ENCODE results near the gene KDM2A.

KDM2A gene

DNA sequence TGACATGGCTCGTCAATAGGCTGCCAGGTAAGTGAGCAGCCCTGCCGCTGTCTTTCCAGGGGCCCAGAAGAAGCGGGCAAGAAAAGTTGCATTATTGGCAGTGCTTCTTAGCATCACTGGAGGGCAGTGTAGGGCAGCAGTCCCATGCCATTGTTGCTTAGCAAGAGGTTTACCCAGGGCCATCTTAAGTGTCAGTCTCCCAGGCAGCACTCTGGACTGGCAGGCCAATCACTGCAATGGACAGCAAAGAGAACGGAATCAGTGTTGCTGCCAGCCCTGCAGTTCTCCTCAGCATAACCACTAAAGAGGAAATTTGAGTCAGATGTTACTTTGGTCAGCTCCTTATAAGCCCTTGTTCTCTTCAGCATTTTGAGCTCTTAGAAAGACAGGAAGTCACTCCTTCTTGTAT lies 133.8 kb downstream of the KDM2A start:
- Histone ChIP-seq H3K27me3 (ENCODE audit: control insufficient read depth in 3 of 3, insufficient read depth in 3 of 3, low read depth in 1 of 3, low read length in 3 of 3) (peaks cover 0 to 2% (median 0%) of the 10 kb centered on the region in 3 experiments), H3K4me2 (ENCODE audit: insufficient read depth, low read length, poor library complexity, severe bottlenecking) (no peak overlapping the region), H3K23ac (ENCODE audit: low read depth, low read length, poor library complexity) (no peak overlapping the region), H2AFZ (ENCODE audit: low read length) (no peak overlapping the region), H3K4me3 (ENCODE audit: low read length in 2 of 2) (no peak overlapping the region), H4K91ac (ENCODE audit: low read depth, low read length, poor library complexity) (no peak overlapping the region), H3K4me1 (ENCODE audit: control insufficient read depth in 2 of 2, insufficient read depth in 1 of 2, low read depth in 1 of 2, low read length in 2 of 2) (no peaks in the 10 kb centered on the region), H3K14ac (ENCODE audit: low read length) (no peak overlapping the region), H2BK120ac (ENCODE audit: low read depth, low read length) (no peak overlapping the region), H2BK5ac (ENCODE audit: low read length) (no peak overlapping the region), H2BK12ac (ENCODE audit: low read length) (no peak overlapping the region), H3K79me1 (ENCODE audit: low read depth, low read length) (peaks cover 3% of the 10 kb centered on the region), H3K18ac (ENCODE audit: low read length) (no peak overlapping the region), H3K9ac (ENCODE audit: low read depth, low read length, poor library complexity) (no peak overlapping the region), H3K36me3 (replicated peaks in 1 of 2; ENCODE audit: control insufficient read depth in 2 of 2, insufficient read depth in 2 of 2, low read length in 2 of 2) (peaks cover 78 to 95% of the 10 kb centered on the region in 2 donors), H3K9me3 (replicated peaks in 1 of 2; ENCODE audit: control insufficient read depth in 2 of 2, insufficient read depth in 1 of 2, low read depth in 1 of 2, low read length in 2 of 2) (no peaks in the 10 kb centered on the region), H2BK15ac (ENCODE audit: low read length) (no peak overlapping the region), H2AK5ac (ENCODE audit: low read depth, low read length) (no peak overlapping the region), H3K27ac (replicated peaks; ENCODE audit: low read length) (no peak overlapping the region), H3K4ac (ENCODE audit: low read length) (no peak overlapping the region), H4K8ac (ENCODE audit: low read depth, low read length) (no peak overlapping the region)
- no peak for DNase-seq (ENCODE audit: low spot score)
- no CpG with 5 or more reads among the region's 4 CpGs for WGBS, 2 donors (ENCODE audit: extremely low coverage in 2 of 2, insufficient read length in 2 of 2, insufficient replicate concordance in 1 of 2)

GRCh38 chr11:67253872-67254624 lies 135.0 kb downstream of the KDM2A start:
- no peak overlapping the region for H3K18ac ChIP-seq (ENCODE audit: low read length)
- no peak overlapping the region for H2BK15ac ChIP-seq (ENCODE audit: low read length)
- H3K27ac ChIP-seq (replicated peaks; ENCODE audit: low read length), result no peak overlapping the region
- H3K4ac ChIP-seq (ENCODE audit: low read length), result no peak overlapping the region
- no peak overlapping the region for H2BK5ac ChIP-seq (ENCODE audit: low read length)
- H3K9me3 ChIP-seq (replicated peaks in 1 of 2; ENCODE audit: control insufficient read depth in 2 of 2, insufficient read depth in 1 of 2, low read depth in 1 of 2, low read length in 2 of 2), result no peaks in the 10 kb centered on the region
- no peak overlapping the region for H2AK5ac ChIP-seq (ENCODE audit: low read depth, low read length)
- peaks cover 3% of the 10 kb centered on the region for H3K79me1 ChIP-seq (ENCODE audit: low read depth, low read length)
- no peak overlapping the region for H2BK120ac ChIP-seq (ENCODE audit: low read depth, low read length)
- H3K4me1 ChIP-seq (ENCODE audit: control insufficient read depth in 2 of 2, insufficient read depth in 1 of 2, low read depth in 1 of 2, low read length in 2 of 2), result no peaks in the 10 kb centered on the region
- H4K8ac ChIP-seq (ENCODE audit: low read depth, low read length), result no peak overlapping the region
- H4K91ac ChIP-seq (ENCODE audit: low read depth, low read length, poor library complexity), result no peak overlapping the region
- no peak overlapping the region for H3K9ac ChIP-seq (ENCODE audit: low read depth, low read length, poor library complexity)
- H3K4me3 ChIP-seq (ENCODE audit: low read length in 2 of 2), result no peak overlapping the region
- DNase-seq (ENCODE audit: low spot score), result no peak
- no peak overlapping the region for H3K23ac ChIP-seq (ENCODE audit: low read depth, low read length, poor library complexity)
- no peak overlapping the region for H2BK12ac ChIP-seq (ENCODE audit: low read length)
- peaks cover 67 to 83% of the 10 kb centered on the region in 2 donors for H3K36me3 ChIP-seq (replicated peaks in 1 of 2; ENCODE audit: control insufficient read depth in 2 of 2, insufficient read depth in 2 of 2, low read length in 2 of 2)
- H3K4me2 ChIP-seq (ENCODE audit: insufficient read depth, low read length, poor library complexity, severe bottlenecking), result no peak overlapping the region
- peaks cover 0 to 2% (median 0%) of the 10 kb centered on the region in 3 experiments for H3K27me3 ChIP-seq (ENCODE audit: control insufficient read depth in 3 of 3, insufficient read depth in 3 of 3, low read depth in 1 of 3, low read length in 3 of 3)
- H2AFZ ChIP-seq (ENCODE audit: low read length), result no peak overlapping the region
- H3K14ac ChIP-seq (ENCODE audit: low read length), result no peak overlapping the region
- WGBS, 2 donors (ENCODE audit: extremely low coverage in 2 of 2, insufficient read length in 2 of 2, insufficient replicate concordance in 1 of 2), result no CpG with 5 or more reads among the region's 14 CpGs

- no peak overlapping the region for H3K9ac ChIP-seq (ENCODE audit: low read depth, low read length, poor library complexity)
- no peak for DNase-seq (ENCODE audit: low spot score)
- no CpG with 5 or more reads among the region's 15 CpGs for WGBS, 2 donors (ENCODE audit: extremely low coverage in 2 of 2, insufficient read length in 2 of 2, insufficient replicate concordance in 1 of 2)
- H3K14ac ChIP-seq (ENCODE audit: low read length), result no peak overlapping the region
- no peak overlapping the region for H4K91ac ChIP-seq (ENCODE audit: low read depth, low read length, poor library complexity)
- H3K23ac ChIP-seq (ENCODE audit: low read depth, low read length, poor library complexity), result no peak overlapping the region
- peaks cover 60 to 76% of the 10 kb centered on the region in 2 donors for H3K36me3 ChIP-seq (replicated peaks in 1 of 2; ENCODE audit: control insufficient read depth in 2 of 2, insufficient read depth in 2 of 2, low read length in 2 of 2)
- no peak overlapping the region for H3K4me2 ChIP-seq (ENCODE audit: insufficient read depth, low read length, poor library complexity, severe bottlenecking)
- no peak overlapping the region for H2BK12ac ChIP-seq (ENCODE audit: low read length)
- H2BK5ac ChIP-seq (ENCODE audit: low read length), result no peak overlapping the region
- H3K4me3 ChIP-seq (ENCODE audit: low read length in 2 of 2), result no peak overlapping the region
- no peak overlapping the region for H3K4ac ChIP-seq (ENCODE audit: low read length)
- H3K18ac ChIP-seq (ENCODE audit: low read length), result no peak overlapping the region
- H3K79me1 ChIP-seq (ENCODE audit: low read depth, low read length), result peaks cover 3% of the 10 kb centered on the region
- H4K8ac ChIP-seq (ENCODE audit: low read depth, low read length), result no peak overlapping the region
- H3K27me3 ChIP-seq (ENCODE audit: control insufficient read depth in 3 of 3, insufficient read depth in 3 of 3, low read depth in 1 of 3, low read length in 3 of 3), result peaks cover 0 to 2% (median 0%) of the 10 kb centered on the region in 3 experiments
- H3K4me1 ChIP-seq (ENCODE audit: control insufficient read depth in 2 of 2, insufficient read depth in 1 of 2, low read depth in 1 of 2, low read length in 2 of 2), result no peaks in the 10 kb centered on the region
- H2BK15ac ChIP-seq (ENCODE audit: low read length), result no peak overlapping the region
- H2AK5ac ChIP-seq (ENCODE audit: low read depth, low read length), result no peak overlapping the region
- no peak overlapping the region for H3K27ac ChIP-seq (replicated peaks; ENCODE audit: low read length)
- no peaks in the 10 kb centered on the region for H3K9me3 ChIP-seq (replicated peaks in 1 of 2; ENCODE audit: control insufficient read depth in 2 of 2, insufficient read depth in 1 of 2, low read depth in 1 of 2, low read length in 2 of 2)
- no peak overlapping the region for H2BK120ac ChIP-seq (ENCODE audit: low read depth, low read length)
- H2AFZ ChIP-seq (ENCODE audit: low read length), result no peak overlapping the region
These were observed 135.7 kb downstream of the KDM2A start for GRCh38 chr11:67254798-67255197.

- Histone ChIP-seq H3K4ac (ENCODE audit: low read length) (no peak overlapping the region), H3K4me3 (ENCODE audit: low read length in 2 of 2) (no peak overlapping the region), H4K91ac (ENCODE audit: low read depth, low read length, poor library complexity) (no peak overlapping the region), H2BK5ac (ENCODE audit: low read length) (no peak overlapping the region), H2AFZ (ENCODE audit: low read length) (no peak overlapping the region), H2BK12ac (ENCODE audit: low read length) (no peak overlapping the region), H3K9ac (ENCODE audit: low read depth, low read length, poor library complexity) (no peak overlapping the region), H3K27me3 (ENCODE audit: control insufficient read depth in 3 of 3, insufficient read depth in 3 of 3, low read depth in 1 of 3, low read length in 3 of 3) (peaks cover 0 to 2% (median 0%) of the 10 kb centered on the region in 3 experiments), H3K23ac (ENCODE audit: low read depth, low read length, poor library complexity) (no peak overlapping the region), H3K18ac (ENCODE audit: low read length) (no peak overlapping the region), H3K14ac (ENCODE audit: low read length) (no peak overlapping the region), H3K79me1 (ENCODE audit: low read depth, low read length) (peaks cover 2% of the 10 kb centered on the region), H3K36me3 (replicated peaks in 1 of 2; ENCODE audit: control insufficient read depth in 2 of 2, insufficient read depth in 2 of 2, low read length in 2 of 2) (peaks cover 55 to 70% of the 10 kb centered on the region in 2 donors), H2BK15ac (ENCODE audit: low read length) (no peak overlapping the region), H4K8ac (ENCODE audit: low read depth, low read length) (no peak overlapping the region), H3K27ac (replicated peaks; ENCODE audit: low read length) (no peak overlapping the region), H3K9me3 (replicated peaks in 1 of 2; ENCODE audit: control insufficient read depth in 2 of 2, insufficient read depth in 1 of 2, low read depth in 1 of 2, low read length in 2 of 2) (no peaks in the 10 kb centered on the region), H3K4me2 (ENCODE audit: insufficient read depth, low read length, poor library complexity, severe bottlenecking) (no peak overlapping the region), H2AK5ac (ENCODE audit: low read depth, low read length) (no peak overlapping the region), H2BK120ac (ENCODE audit: low read depth, low read length) (no peak overlapping the region), H3K4me1 (ENCODE audit: control insufficient read depth in 2 of 2, insufficient read depth in 1 of 2, low read depth in 1 of 2, low read length in 2 of 2) (no peaks in the 10 kb centered on the region)
- DNase-seq (ENCODE audit: low spot score), result no peak
- no CpG with 5 or more reads among the region's 10 CpGs for WGBS, 2 donors (ENCODE audit: extremely low coverage in 2 of 2, insufficient read length in 2 of 2, insufficient replicate concordance in 1 of 2)
These were observed 136.3 kb downstream of the KDM2A start for GRCh38 chr11:67255353-67255752.
